ENCODE results near the gene IL34. TPM values are rescaled to one million over a fixed set of nuclear protein-coding genes. Genes with fewer than 3 reads are reported as not detected.
A peak's percentile ranks its signal among the peaks of the same experiment; 100 is the strongest.
"Not testable (repeated sequence)": the region's sequence is repeated elsewhere in the genome, so short reads cannot be mapped to it uniquely, and the experiment has no call there.

IL34 gene
- total RNA-seq, 6 donors from 2014 or later = 3.0 to 32.1 (median 14.8) TPM

DNA sequence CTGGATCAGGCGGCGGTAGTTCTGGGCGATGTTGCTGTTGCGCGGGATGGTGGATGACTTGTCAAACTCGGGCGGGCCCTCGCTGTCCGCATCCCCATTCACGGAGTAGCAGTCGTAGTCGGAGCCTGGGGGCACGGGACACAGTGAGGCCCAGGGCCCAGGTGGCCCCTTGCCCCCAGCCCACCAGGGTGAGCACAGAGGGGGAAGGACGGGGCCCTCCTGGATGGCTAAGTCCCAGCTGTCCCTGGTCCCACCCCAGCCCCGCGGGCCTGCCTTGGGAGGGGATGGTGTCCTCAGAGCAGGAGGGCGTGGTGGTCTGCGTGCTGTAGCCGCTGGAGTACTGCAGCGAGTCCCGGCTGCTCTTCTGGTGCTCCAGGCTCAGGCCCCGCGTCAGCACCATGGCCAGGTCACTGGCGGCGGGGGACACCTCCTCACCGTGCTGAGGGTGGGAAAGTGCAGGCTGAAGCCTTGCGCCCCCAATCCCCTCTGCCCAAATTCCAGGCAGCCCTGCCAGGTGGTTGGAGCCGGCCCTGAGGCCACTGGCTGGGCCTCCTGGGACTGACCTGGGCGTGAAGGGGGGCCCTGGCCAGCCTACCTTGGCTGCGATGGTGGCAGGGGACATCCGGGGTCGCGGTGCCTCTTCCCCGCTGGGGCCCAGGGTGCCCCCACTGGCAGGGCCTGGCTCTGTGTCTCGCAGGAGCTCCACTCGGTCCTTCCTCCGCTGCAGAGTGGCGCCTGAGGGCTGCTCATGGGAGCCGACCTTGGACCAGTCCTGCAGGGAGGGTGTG, 18.2 kb downstream of the IL34 start:
- DNase-seq = peak in 1 of 2 donors; percentile 18
- H3K36me3 ChIP-seq = peaks cover 26 to 77% (median 47%) of the 10 kb centered on the region in 4 donors
- H3K4me1 ChIP-seq = no peaks in the 10 kb centered on the region
- H3K4me3 ChIP-seq = no peak overlapping the region
- WGBS, 2 donors = 91 to 94% methylated on average over 13 to 22 of the region's 39 CpGs
- no peaks in the 10 kb centered on the region for H3K27me3 ChIP-seq
- H3K27ac ChIP-seq = no peak overlapping the region
- no peaks in the 10 kb centered on the region for H3K9me3 ChIP-seq
- no peak for TF ChIP-seq EP300 (IDR thresholded peaks at IDR 0.05)
- peak in 1 of 2 donors; percentile 2 for ATAC-seq (ENCODE audit: low FRiP score in 2 of 2)

DNA sequence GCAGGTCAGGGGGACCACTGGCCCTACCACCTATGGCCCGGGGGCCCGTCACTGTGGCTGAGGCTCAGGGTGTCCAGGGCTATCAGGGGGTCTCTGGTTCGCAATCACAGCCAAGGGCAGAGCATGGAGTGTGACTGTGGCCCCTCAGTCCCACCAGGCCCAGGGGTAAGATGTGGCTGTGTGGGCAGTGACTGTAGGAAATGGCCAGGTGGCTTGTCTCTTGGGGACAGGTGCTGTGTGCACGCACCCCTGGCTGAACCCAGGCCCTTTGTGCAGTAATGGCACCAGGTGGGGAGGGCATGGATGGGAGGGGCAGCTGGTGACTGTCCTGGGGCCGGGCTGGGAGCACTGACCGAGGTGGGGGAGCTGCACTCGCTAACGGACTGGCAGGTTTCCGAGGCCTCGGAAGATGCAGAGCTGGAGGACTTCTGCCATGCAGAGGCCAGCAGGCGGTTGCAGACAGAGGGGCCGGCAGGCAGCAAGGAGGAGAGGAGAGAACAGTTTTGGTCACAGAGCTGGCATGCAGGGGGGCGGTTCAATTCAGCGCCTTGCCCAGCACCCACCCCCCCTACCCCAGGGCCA, 18.8 kb downstream of the IL34 start:
- WGBS, 2 donors = 86% methylated on average over 12 of the region's 14 CpGs; no CpG with 5 or more reads in 1 of the 2 donors
- Histone ChIP-seq H3K4me3 (no peak overlapping the region), H3K27me3 (no peaks in the 10 kb centered on the region), H3K27ac (no peak overlapping the region), H3K4me1 (no peaks in the 10 kb centered on the region), H3K36me3 (peaks cover 26 to 84% (median 53%) of the 10 kb centered on the region in 4 donors), H3K9me3 (no peaks in the 10 kb centered on the region)
- no peak for TF ChIP-seq POLR2A (IDR thresholded peaks at IDR 0.05)
- no peak for TF ChIP-seq POLR2AphosphoS5 (IDR thresholded peaks at IDR 0.05)
- no peak for TF ChIP-seq EP300 (IDR thresholded peaks at IDR 0.05)
- TF ChIP-seq CTCF (IDR thresholded peaks at IDR 0.05) = no peak
- no peak for ATAC-seq (ENCODE audit: low FRiP score in 2 of 2)
- DNase-seq = peak in 1 of 2 donors; percentile 19

DNA sequence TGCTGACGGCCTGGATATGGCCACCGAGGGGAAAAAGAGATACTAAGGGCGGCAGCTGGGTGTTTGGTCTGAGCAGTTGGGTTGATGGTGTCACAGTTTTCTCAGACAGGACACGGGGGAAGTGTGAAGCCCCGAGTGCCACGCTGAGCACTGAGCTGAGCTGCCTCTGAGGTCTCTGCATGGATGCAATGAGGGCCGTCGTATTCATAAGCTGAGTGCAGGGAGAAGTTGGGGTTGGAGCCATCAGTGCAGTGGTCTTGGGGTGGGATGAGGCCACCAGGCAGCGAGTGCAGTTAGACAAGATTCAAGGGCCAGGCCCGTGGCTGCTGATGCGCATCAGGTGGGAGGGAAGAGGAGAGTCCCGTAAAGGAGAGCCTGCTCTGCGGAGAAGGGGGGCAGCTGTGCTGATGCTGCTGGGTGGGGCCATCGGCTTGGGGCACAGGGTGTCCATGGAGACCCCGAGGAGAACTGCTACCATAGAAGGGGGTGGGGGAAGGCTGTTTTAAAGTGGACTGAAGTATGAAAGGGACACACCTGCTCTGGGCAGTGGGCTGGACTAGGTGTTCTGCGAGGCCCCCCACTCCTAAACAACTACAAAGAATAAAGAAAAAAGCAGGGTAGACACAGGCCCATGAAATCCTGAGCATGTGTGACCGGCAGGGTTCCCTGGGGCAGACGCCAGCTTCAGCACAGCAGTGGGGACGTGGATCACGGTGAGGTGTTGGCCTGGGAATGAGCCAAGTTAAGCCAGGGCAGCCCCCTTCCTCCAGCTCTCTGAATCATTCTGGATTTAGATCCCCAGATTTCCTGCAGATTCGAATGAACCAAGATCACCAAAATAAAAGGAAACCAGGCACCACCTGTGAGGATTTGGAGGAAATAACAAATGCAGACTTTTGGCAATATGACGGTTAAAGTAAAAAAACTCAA, 19.7 kb downstream of the IL34 start:
- no peaks in the 10 kb centered on the region for H3K4me1 ChIP-seq
- H3K27ac ChIP-seq = no peak overlapping the region
- TF ChIP-seq POLR2AphosphoS5 (IDR thresholded peaks at IDR 0.05) (no peak), CTCF (IDR thresholded peaks at IDR 0.05) (no peak), POLR2A (IDR thresholded peaks at IDR 0.05) (no peak), EP300 (IDR thresholded peaks at IDR 0.05) (no peak)
- no peak overlapping the region for H3K4me3 ChIP-seq
- peaks cover 26 to 93% (median 60%) of the 10 kb centered on the region in 4 donors for H3K36me3 ChIP-seq
- 89 to 90% methylated on average over 20 to 22 of the region's 22 CpGs for WGBS, 2 donors
- ATAC-seq (ENCODE audit: low FRiP score in 2 of 2) (no peak), DNase-seq (peak in 1 of 2 donors; percentile 18)
- no peaks in the 10 kb centered on the region for H3K27me3 ChIP-seq
- no peaks in the 10 kb centered on the region for H3K9me3 ChIP-seq

DNA sequence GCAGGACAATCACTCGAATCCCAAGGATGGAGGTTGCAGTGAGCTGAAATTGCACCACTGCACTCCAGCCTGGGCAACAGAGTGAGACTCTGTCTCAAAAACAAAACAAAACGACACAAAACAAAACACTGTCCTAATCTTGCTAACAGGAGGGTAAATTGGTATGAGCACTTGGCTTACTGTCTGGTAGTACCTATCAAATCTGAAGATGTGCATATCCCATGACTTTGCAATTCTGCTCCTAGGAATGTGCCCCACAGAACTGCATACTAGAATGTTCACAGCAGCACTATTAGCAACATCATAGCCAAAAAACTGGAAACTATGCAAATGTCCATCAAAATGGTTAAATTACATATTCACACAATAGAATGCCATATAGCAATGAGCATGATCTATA, 23.8 kb downstream of the IL34 start:
- no peaks in the 10 kb centered on the region for H3K27me3 ChIP-seq
- H3K27ac ChIP-seq = no peak overlapping the region
- DNase-seq (no peak), ATAC-seq (ENCODE audit: low FRiP score in 2 of 2) (no peak)
- H3K9me3 ChIP-seq = no peaks in the 10 kb centered on the region
- H3K4me3 ChIP-seq = no peak overlapping the region
- no peaks in the 10 kb centered on the region for H3K4me1 ChIP-seq
- no peak for TF ChIP-seq CTCF (IDR thresholded peaks at IDR 0.05)
- no peak for TF ChIP-seq EP300 (IDR thresholded peaks at IDR 0.05)
- no peak for TF ChIP-seq POLR2AphosphoS5 (IDR thresholded peaks at IDR 0.05)
- TF ChIP-seq POLR2A (IDR thresholded peaks at IDR 0.05) = no peak
- WGBS, 2 donors = 89 to 90% methylated on average over 2 of the region's 2 CpGs
- peaks cover 17 to 95% (median 53%) of the 10 kb centered on the region in 4 donors for H3K36me3 ChIP-seq

- not testable (repeated sequence) for ATAC-seq (ENCODE audit: low FRiP score in 2 of 2); H3K27me3 ChIP-seq; H3K9me3 ChIP-seq; H3K4me1 ChIP-seq; H3K4me3 ChIP-seq; DNase-seq; H3K27ac ChIP-seq
- 87 to 88% methylated on average over 4 of the region's 4 CpGs for WGBS, 2 donors
- peaks cover 12 to 95% (median 51%) of the 10 kb centered on the region in 4 donors for H3K36me3 ChIP-seq
These were observed 24.6 kb downstream of the IL34 start for GRCh38 chr16:70670938-70671337.

Data from upper lobe of left lung (tissue), 6 donors.